HG03521 (cell line): ENCODE measurements around the gene EDAR.

Experiments used
- ATAC-seq: cut with Tn5 transposase; IDR thresholded peaks from one replicate; pipeline ENCODE4 v1.9.1; 2021; ENCODE audit warnings: mild to moderate bottlenecking, moderate library complexity; ENCODE audit not compliant: unreplicated experiment

EDAR gene

DNA sequence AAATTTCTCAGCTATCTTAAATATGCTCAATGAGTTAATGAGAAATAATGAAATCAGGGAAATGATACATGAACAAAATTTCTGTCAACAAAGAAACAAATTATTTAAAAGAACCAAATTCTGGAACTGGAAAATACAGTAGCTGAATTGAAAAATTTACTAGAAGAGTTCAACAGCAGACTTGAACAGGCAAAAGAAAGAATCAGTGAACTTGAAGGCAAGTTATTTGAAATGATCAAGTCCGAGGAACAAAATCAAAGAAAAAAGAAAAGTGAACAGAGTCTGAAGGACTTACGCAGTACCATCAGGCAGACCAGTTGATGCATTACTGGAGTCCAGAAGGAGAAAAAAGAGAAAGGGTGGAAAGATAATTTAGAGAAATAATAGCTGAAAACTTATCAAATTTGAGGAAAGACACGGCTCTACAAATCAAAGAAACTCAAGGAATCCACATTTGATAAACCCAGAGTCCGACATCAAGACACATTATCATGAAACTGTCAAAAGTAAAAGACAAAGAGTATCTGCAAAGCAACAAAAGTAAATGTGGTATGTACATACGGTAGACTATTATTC, 118.9 kb downstream of the EDAR start:
- no peak for ATAC-seq

DNA sequence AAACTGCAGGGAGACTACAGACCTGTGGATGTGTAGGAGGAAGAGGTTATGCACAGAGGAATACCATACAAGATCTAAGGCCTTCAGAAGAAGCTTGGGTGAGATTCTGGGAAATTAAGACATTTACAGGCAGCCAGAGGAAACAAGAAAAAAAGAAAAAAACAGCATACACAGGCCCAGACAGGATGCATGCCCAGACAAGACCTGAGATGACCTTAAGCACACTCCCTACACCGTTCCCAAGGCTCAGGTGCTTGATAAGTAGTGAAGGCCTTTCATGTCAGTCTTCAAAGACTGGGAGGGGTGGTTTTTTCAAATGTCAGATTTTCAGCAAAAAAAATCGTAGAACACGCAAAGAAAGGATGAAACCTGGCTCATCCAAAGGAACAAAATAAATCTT, 119.5 kb downstream of the EDAR start:
- no peak for ATAC-seq

DNA sequence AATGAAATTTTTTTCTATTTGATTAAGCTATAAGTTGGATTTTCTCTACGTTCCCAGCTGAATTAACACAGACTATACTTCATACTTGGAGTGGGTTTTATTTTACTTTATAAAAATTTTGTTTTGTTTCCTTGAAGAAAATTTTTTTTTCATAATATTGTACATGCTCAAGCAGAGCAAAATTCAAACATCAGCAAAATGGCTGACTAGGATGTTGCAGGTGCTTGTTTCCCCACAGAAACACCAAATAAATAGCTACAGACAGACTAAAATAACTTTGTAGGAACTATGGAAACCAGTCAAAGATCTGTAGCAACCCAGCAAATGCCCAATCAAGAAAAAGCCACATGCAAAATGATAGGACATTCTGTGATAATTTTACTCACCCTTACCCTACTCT, 120.1 kb downstream of the EDAR start:
- no peak for ATAC-seq

DNA sequence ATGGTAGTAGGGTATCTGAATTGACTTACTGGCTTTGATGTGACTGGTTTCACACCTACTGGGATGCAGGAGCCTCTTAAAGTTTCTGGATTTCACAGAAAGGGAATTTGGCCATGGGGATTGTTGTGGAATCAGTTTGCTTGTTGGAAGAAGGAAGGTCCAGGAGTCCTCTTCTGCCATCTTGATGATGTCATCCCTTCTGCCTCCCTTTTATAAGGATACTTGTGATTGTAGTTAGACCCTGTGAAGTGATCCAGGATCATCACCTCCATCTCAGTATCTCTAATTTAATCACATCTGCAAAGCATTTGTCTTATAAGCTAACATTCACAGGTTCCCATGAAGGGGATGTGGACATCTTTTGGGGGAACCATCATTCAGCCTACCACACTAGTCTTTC, 123.0 kb downstream of the EDAR start:
- no peak for ATAC-seq

DNA sequence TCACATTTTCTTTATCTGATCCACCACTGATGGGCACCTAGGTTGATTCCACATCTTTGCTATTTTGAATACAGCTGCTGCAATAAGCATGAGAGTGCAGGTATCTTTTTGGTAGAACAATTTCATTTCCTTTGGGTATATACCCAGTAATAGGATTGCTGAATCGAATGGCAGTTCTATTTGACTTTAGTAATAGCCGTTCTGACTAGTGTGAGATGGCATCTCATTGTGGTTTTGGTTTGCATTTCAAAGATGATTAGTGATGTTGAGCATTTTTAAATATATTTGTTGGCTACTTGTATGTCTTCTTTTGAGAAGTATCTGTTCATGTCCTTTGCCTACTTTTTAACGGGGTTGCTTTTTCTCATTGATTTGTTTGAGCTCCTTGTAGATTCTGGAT, 130.1 kb downstream of the EDAR start:
- ATAC-seq: no peak

DNA sequence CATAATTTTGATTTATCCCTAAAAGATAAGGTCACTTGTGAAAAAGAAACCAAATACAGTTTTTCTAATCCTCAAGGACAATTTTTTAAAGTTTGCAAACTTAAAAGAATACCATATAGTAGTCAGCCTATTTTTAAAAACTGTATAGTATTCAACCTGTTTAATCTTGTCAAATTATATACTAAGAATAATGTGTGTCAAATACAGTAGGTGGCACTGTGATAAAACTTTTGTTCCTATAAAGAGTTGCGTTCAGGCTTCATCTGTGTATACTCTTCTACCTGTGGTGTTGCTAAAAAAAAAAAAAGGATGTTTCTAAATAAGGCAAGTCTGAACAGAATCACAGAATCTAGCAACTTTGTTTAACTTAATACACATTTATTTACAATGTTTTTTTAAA, 133.8 kb downstream of the EDAR start:
- ATAC-seq: no peak

DNA sequence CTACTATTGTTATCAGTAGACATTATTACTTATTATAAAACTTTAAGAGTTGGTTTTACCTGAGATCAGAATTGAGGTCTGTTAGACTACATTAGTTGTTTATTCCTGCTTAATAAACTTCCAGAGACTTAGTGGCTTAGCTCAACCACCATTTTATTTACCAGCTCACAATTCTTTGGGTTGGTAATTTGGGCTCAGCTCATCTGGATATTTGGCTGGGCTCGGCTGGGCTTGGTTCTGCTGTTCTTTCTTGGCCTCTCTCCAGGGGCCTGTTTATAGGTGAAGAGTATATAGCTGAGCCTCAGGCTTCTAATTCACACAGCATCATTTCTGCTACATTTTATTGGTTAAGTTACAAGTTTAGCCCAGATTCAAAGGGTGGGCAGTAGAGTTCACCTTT, 134.5 kb downstream of the EDAR start:
- no peak for ATAC-seq

DNA sequence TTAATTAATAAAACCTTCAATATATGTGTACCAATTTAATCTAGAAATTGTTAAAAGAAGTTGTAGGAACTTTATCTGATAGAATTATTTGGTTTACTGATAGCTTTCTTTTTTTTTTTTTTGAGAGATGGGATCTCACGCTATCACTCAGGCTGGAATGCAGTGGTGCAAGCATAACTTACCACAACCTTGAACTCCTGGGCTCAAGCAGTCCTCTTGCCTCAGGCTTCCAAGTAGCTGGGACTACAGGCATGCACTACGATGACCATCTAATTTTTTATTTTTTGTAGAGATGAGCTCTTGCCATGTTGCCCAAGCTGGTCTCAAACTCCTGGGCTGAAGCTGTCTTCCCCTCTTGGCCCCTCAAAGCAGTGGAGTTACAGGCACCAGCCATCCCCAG, 135.6 kb downstream of the EDAR start:
- ATAC-seq: no peak

DNA sequence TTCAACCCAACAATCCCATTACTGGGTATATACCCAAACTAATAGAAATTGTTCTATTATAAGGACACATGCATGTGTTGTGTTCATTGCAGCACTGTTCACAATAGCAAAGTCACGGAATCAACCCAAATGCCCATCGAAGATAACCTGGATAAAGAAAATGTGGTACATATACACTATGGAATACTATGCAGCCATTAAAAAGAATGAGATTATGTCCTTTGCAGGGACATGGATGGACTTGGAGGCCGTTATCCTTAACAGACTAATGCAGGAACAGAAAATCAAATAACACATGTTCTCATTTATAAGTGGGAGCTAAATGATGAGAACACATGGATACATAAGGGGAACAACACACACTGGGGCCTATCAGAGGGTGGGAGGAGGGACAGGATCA, 136.6 kb downstream of the EDAR start:
- ATAC-seq: no peak

DNA sequence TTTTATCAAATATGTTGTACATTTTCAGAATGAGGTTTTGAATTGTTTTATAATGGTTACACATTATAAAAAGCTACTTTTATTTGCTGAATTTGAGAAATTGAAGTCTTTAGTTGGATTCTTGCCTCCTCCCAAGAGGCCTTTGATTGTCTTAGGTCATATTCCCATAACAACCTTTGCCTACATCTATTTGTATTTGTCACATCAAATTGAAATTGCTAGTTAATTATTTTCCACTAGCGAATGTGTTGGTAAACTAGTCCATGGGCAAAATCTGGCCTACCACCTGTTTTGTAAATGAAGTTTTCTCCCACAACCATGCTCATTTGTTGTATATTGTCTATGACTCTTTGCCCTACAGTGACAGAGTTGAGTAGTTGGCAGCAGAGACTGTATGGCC, 142.0 kb downstream of the EDAR start:
- ATAC-seq: no peak

DNA sequence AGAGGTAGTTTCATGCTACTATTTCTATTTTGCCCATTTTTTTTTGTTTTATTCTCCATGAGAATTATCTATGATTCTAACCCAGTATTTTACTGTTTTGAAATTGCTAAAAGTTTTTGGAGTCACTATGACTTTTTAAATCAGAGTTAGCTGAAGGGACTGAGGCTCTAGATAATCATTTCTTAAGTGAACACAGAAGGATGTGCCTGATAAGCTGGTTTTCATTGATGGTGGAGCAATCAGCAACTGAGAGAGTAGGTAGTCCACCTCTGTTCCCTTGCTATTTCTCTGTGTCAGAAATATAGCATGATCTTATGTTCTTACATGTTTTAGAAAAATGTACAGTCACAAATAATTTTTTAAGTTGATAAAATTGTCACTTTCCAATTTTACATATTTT, 143.1 kb downstream of the EDAR start:
- ATAC-seq: no peak
